NCI-H2171 (cell line): ENCODE results near the gene FH.

Experiments used
- DNase-seq: peaks from one replicate; lab custom pipeline; 2025; lab: John Stamatoyannopoulos, UW

The FH gene

DNA sequence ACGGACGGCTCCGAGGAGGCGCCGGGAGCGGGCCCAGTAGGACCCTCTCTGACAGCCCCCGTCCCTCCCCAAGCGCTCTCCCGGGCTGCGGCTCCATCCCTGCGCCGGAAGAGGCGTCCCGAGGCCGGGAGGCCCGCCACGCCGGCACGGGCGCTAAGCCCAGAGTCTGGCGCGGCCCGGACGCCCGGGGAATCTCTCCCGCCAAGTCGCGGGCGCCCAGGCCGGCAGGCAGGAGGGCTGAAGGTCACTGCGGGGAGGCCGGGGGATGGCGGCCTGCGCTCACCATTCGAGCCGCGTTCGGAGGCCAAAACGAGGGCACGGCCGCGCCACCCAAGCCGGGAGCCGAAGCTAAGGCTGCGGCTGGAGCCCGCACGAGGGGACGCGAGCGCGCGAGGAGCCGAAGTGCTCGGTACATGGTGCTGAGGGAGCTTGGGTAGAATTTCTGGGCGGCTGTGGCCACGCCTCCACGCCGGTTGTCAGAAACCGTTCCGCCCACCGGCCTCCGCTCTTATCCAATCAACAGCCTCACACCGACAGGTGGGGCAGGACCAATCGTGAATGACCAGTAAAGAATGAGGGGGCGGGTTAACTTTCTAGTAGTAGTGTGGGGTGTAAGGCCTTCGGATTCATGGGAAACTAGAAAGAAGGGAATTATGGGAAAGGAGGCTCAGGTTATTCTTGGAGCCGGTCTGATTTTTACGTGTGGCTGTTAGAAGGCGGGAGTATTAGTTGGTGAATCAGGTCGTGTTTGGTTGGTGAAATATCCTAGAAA, at the start of gene FH:
FH (minus strand) TSS at position 448 of the 772 bp plus-strand sequence; CDS start at position 415, 33 bp downstream.
- DNase-seq: peak; percentile 95

DNA sequence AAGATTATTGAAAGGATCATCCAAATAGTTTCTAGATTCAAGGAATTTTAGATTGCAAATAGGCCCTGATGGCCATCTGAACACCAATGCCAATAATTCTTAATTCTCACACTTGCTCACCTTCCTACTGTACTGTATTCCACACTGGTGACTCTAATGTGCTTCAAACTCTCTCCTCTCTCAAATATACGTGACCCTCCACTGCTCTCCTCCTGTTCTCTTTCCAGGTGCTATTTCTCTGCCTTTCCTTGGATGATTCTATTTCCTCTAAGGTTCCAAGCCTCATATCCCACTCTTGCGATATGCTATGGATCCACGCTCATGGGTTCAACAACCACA, 41.3 kb upstream of the FH start:
- DNase-seq: no peak

DNA sequence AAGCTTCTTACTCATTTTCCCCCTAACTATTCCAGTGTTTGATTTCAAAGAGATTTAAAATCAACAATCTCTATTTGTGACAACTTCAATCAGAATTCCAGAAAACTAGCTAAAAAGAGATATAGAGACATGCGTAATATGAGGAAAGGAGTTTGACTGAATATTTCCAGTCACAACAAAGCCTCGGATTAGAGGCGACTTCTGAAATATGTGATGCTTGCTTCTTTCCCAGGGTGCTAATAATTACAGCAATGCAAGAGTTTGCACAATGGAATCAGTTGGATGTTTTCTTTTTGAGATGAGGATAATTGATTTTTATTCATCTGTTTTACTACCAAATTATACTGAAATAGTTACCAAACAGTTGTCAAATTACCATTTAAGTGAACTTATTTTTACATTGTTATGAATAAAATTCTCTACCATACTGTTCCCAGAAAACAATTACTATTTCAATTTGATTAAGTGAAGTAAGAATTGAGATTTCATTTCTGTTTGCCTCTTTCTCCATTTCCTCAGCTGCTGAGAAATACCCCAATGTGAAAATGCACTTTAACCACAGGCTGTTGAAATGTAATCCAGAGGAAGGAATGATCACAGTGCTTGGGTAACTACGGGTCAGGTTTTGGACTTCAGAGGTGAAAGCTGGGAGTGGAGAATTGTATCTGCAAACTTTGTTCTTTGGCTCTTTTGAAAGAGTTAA, 40.7 kb upstream of the FH start:
- DNase-seq: no peak

DNA sequence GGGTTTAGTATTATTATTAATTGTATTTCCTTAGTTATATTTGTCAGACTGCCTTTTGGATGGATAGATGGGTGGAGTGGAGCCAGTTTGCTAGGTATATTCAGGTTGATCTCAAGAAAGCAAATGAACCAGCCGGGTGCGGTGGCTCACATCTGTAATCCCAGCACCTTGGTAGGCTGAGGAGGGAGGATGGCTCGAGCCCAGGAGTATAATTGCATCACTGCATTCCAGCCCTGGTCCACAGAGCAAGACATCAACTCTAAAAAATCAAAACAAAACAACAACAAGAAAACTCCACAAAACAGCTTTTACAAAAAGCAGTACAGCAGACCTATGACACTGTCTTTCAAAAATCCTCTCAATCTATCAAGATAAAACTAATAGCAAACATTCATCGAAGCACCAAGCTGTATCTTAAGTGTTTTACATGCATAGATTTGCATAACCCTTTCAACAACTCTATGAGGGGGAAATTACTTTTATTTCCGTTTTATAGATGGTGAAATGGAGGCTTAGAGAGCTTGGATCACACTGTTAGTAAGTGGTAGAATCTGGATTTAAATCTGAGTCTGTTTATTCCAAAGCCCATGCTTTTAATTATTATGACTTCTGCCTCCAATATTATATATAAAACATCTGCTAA, 38.1 kb upstream of the FH start:
- no peak for DNase-seq

DNA sequence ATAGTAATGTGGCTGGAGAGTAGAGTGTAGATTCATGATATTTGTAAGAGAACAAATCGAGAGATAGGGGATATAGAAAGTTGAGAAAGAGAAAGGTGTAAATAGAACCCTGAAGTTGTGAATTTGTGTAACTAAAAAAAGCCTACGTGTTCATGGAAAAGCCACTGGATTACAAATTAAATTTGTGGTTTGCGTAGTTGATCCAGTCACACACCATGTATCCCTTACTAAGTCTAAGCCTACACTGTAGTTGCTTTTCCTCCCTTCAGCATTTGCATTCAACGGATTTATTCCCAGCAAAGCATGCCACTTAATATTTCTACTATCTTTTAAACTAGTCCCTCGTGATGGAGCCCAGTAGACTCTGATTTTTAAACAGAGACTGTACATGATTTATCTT, 37.5 kb upstream of the FH start:
- no peak for DNase-seq

DNA sequence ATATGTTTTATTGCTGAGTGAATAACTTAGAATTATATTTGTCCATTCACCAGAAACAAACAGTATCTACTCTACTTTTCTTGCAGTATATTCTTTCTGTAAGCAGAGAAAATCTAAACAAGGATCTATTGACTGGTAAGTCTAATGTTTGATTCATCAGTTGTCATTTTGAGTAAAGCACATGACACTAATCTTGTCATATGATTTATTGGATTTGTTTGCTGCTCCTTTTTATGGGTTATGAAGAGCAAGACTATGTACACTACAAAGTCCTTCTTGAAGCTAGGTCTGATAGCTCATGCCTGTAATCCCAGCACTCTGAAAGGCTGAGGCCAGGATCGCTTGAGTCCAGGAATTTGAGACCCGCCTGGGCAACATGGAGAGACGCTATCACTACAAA, 36.0 kb upstream of the FH start:
- DNase-seq: no peak

DNA sequence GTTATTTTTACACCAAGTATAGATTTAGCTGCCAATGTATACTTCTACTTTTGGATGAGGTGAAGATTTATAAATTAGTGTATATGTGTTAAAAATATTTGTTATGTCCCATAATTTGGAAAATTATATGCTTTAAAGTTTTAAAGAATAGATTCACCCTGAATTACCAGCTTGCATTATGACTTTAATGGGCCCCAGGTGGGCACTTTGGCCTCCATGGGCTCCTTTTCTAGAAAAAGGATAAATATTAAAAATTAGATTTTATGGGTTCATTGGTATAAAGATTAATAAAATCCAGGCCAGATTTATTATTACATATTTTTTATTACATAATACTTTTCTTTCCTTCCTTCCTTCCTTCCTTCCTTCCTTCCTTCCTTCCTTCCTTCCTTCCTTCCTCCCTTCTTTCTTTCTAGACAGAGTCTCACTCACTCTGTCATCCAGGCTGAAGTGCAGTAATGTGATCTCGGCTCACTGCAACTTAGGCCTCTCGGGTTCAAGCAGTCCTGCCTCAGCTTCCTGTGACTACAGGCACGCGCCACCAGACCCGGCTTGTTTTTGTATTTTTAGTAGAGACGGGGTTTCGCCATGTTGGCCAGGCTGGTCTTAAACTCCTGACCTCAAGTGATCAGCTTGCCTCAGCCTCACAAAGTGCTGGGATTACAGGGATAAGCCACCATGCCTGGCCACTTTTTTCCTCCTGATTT, 34.5 kb upstream of the FH start:
- no peak for DNase-seq

DNA sequence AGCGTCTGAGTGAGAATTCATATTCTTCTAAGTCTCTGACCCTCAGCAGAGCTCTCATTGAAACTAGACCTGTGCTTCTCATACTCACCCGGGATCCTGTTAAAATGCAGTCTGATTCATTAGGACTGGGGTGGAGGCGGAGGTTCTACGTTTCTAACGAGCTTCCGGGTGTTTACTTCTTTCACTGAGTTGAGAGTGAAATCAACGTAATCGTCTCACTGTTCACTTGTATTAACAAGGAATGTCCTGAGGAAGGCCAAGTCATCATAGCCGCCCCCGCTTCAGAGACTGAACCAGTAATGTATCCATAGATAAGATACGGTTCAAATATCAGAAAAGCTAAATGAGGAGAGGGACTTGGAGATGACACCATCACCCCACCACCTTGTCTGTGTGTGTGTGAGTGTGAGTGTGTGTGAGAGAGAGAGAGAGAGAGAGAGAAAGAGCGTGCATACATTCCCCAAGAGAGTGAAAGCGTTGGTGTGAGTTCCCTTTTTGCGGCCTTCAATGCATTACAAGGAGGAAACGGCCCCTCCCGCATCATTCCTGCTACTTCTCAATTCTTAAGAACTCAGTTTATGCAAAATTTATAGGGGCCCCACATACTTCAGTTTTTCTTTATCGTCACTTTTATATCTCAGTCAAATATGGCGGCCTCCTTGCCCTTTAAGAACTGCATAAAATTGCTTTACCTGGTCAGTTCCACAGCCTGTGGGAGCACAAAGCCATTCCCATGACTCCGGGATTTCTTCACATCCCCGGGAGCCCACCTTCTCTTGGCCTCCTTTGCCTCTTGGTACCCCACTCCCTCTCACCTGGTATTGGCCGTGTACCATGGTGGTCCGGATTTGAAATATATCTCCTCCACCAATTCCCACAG, 32.4 kb upstream of the FH start:
- DNase-seq: no peak

DNA sequence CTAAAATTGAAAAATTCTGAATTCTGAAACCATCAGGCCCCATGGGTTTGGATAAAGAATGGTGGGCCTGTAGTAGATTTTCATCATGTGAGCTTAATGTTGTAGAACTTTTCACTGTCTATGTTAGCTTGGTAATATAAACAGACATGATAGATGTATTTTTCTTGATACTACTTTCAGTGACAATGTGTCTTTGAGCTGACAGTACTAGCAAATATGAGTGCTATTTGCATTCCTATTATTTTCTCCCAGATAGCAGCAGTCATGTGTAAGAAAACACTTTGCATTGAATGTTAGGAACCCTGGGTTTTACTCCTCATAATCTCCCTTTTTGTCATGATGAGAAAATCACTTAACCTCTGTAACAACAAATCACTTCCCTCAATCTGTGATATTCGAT, 30.8 kb upstream of the FH start:
- no peak for DNase-seq

DNA sequence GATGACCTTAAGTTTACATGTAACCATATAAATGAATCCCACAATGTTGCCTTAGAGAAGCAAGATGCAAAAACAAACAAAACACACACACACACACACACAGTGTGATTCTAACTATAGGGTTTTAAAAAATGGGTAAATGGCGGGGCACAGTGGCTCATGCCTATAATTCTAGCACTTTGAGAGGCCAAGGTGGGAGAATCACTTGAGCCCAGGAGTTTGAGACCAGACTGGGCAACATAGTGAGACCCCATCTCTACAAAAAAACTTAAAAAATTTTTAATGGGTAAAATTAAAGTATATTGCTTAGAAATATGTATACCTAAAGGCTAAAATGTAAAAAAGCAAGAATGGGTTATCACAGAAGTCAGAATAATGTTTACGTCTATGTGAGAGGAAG, 28.5 kb upstream of the FH start:
- no peak for DNase-seq

DNA sequence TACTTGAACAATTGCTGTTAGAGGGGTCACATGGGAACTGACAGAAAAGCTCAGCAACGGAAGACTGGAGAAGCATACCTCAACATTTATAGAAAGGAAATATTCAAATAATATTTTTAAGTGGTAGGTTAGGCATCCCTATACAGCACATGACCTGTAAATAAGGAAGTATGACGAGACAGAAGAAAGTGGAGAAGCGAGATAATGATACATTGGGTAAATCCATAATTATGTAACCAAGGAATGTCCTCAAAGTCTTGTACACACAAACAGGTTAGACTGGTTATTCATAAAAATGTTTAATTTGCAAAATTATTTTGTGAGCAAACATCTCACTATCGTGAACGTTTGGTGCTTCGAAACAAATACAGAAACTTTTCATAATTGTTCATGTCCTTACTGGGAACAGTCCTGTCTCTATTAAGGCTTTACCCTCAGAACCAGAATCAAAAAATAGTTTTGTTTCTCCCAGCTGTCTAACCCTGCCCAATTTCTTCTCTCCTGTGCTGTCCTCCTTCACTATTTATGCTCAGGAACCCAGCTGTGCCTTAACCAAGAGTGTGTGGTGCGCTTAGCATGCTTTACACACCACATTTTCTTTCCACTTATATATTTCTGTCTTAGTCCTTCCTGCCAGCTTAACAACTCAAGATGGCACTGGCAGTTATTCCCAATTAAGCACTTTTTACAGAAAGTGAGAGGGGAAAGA, 22.8 kb upstream of the FH start:
- DNase-seq: no peak

DNA sequence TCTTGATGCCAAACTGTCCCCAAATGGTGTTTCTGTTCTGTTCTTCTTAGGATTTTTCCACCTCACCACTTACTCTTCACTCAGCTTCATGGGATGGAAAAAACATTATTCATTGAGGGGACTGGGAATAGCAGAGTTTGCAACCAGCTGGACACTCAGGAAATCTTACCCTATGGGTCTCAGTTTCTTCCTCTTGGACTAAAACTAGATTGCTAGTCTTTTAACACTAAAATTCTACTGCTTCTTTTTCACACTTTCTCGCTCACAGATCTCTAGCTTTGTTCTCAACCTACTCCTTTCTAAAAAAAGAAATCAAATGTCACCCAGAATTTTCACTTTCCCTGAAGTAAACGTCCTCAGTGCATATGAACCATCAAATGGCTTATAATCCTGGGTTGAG, 17.4 kb upstream of the FH start:
- DNase-seq: no peak

DNA sequence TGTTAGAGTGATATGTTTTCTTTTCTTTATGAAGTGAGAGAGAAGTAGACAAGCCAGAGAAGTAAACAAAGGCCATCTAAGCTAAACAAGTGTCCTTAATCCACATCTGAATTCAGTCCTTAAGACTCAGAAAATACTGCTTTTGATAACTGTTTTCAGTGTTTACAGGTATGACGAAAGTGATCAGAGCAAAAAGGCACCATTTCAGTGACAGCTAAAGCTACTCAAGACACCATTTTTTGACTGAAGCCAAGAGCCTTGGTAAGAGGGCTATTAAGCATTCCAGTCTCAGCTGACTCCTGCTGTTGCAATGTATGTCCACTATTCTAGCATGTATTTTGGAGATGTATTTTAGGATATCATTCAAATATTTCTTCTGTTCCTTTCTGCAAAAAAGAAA, 16.7 kb upstream of the FH start:
- DNase-seq: no peak

DNA sequence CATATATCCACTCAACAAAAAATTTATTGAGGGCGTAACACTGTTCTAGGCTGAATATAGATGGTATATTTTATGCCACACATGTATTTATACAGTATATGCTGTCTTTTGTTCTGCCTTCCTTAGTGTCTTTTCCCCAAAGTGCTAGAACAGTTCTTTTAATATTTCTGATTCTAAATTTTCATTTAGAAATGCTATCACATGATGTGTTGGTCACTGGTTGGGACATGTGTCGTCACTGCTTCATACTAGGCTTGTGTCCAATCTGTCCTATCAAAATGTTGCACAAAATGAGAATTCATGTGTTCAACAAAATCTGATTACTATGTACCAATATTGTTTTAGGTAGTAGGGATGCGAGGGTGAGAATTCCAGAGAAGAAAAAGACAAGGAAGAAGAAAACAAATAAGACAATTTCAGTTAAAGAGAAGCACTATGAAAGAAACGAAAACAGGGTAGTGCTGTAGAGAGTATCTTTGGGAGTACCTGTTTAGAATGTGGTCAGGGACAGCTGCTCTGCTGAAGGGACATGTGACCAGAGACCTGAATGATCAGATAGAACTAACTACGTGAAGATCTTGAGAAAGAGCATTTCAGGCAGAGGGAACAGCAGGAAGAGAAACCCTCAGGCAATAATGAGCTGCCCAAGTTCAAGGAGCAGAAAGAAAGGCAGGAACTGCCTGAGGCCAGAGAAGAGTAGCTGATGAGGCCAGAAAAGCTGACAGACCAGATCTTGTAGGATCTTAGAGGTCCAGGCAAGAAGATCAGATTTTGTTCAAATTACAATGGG, 14.0 kb upstream of the FH start:
- DNase-seq: no peak

DNA sequence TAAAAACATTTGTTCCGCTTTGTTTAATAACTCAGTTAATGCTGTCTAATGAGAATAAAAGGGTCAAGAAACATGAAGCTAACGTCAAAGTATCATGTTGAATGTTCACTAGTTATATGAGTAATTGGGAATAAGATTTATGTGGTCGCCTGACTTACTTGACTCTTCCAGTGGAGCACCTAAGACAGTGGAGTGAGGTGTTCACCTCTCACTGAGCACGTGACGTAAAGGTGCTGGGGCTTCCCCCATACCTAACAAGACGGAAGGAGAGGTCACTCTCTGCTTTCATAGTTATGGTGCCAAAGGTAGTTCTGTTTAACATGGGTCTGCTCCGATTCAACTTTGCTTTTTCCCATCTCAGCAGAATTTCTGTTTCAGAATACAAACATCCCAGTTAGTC, 13.3 kb upstream of the FH start:
- DNase-seq: no peak

DNA sequence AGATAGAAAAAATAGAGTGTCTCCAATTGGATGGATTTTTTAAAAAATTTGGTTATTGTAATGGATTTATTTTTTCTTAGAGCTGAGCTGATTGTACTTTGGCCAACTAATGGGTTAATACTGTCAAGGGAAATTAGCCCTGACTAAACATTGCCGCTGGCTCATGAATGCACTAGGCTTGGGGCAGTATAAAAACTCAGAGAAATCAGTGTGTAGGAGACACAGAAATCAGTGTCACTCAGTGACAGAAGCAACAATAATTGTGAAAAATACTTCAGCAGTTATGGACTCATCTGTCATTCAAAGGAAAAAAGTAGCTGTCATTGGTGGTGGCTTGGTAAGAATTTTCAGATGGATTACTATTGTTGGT, 12.6 kb upstream of the FH start, which contains the start of gene KMO:
KMO (plus strand) TSS at position 217 of the 370 bp plus-strand sequence; CDS start at position 284, 67 bp downstream.
- no peak for DNase-seq

DNA sequence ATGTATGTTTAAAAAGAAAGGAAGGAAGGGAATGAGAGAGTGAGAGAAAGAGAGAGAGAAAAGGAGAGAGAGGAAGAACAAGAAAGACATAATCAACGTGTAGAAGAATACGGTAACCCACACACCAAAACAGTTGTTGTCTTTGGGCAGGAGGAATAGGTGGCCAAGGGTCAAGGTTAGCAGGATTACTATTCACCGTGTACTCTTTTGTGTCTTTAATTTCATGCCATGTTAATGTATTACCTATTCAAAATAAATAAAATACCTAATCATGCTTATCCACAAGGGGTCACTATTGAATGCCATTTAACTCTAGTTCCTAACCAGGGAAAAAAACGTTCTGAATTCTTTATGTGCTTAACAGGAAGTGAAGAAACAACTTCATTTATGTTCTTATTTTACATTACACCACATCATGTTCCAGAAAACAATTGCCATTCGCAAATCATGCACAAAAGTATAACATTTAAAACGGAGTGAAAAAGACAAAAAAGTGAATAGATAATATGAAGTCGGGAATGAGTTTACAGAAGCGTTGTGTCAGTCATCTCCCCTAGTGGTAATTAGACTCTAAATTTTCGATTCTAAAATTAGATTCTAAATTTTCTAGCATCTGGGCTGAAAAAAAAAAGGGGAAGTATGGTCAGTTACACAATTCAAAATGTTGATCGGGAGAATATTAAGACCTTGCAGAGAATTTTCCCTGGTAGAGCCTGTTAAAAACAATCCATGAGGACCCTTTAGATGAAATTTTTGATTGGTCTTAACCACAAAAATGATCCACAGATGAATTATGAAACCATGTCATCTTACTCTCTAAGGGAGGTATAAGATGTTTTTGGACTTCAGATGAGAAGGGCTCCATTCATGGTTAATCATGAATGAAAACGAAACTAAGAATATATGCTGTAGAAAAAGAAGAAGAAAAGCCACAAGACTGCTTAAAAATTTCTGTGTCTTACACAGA, 11.9 kb upstream of the FH start:
- DNase-seq: peak; percentile 49

DNA sequence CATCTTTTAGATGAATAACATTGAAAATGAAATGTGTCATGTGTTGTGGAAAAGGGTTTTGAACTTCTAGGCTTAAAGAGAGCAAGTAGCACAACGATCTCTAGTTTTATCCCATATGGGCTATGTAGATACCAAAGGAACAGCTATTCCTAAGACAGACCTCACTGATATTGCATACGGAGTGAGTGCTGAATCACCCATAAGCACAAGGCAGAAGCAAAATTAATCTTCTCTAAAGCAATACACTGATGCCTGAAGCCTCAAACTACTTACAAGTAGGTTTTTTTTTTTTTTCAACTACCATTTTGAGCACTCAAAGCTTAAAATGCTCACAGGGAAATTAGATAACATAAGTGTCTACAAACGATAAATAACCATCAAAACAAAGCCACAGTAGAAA, 7.6 kb upstream of the FH start:
- no peak for DNase-seq

DNA sequence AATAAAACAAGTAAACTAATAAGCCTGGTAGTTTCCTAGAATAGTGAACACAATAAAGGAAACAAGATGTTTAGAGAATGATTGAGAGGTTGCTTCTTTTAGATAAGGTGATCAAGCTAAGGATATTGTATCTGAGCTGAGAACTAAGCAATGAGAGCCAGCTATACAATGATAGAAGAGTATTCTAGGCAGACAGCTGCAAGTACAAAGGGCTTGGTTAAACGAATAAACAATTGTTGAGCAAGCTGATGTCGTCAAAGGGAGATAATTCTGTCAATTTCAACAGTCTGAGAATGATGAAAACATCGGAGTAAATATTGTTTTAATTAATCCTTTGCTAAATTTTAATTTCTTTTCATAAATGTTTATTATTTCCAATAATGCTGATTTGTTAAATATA, 5.5 kb upstream of the FH start:
- DNase-seq: no peak
